HEK293T (cell line): ENCODE data around the gene GC.

ENCODE experiments used
- FOXK2 ChIP-seq: fragments of 450-650 bp; IDR thresholded peaks from 2 replicates; pipeline ENCODE4 v1.6.1; 2016; ENCODE audit warnings: mild to moderate bottlenecking
- FOXM1 ChIP-seq: fragments of 450-650 bp; IDR thresholded peaks from 2 replicates; pipeline ENCODE4 v1.6.1; 2017; ENCODE audit warnings: mild to moderate bottlenecking, borderline replicate concordance
- HDGF ChIP-seq: fragments of 450-650 bp; IDR thresholded peaks from 2 replicates; pipeline ENCODE4 v1.6.1; 2017; ENCODE audit warnings: antibody characterized with exemption, borderline replicate concordance
- LEF1 ChIP-seq: fragments of 450-650 bp; IDR thresholded peaks from 2 replicates; pipeline ENCODE4 v1.6.1; 2017; ENCODE audit warnings: mild to moderate bottlenecking, borderline replicate concordance
- PKNOX1 ChIP-seq: fragments of 450-650 bp; IDR thresholded peaks from 2 replicates; pipeline ENCODE4 v1.6.1; 2016
- SP1 ChIP-seq: fragments of 450-650 bp; IDR thresholded peaks from 2 replicates; pipeline ENCODE4 v1.6.1; 2017
- SUZ12 ChIP-seq: fragments of 450-650 bp; IDR thresholded peaks from 2 replicates; pipeline ENCODE4 v1.6.1; 2016; ENCODE audit warnings: mild to moderate bottlenecking
- TARDBP ChIP-seq: fragments of 450-650 bp; IDR thresholded peaks from 2 replicates; pipeline ENCODE4 v1.6.1; 2016
- ZNF384 ChIP-seq: fragments of 450-650 bp; IDR thresholded peaks from 2 replicates; pipeline ENCODE4 v1.6.1; 2016

- TF ChIP-seq LEF1 (no peak), SP1 (no peak), SUZ12 (no peak), TARDBP (no peak), FOXK2 (no peak), ZNF384 (no peak), FOXM1 (no peak), PKNOX1 (no peak), HDGF (no peak)
Measured at GRCh38 chr4:71783972-71784371, at the start of gene GC.
